MG63 (cell line): Measurements from ENCODE around the gene GALNT2. TPM values are rescaled to one million over a fixed set of nuclear protein-coding genes. Genes with fewer than 3 reads are reported as not detected.

ENCODE experiments used
- DNase-seq: peaks from one replicate; pipeline ENCODE4 v3.0.0-alpha.2; 2020
- H3K27me3 ChIP-seq: fragments of 250-450 bp; sonication (Bioruptor Pico); 2 replicates; pipeline ENCODE4 v1.5.1; 2020; ENCODE audit warnings: mild to moderate bottlenecking, moderate library complexity
- H3K36me3 ChIP-seq: fragments of 250-450 bp; sonication (Bioruptor Pico); 2 replicates; pipeline ENCODE4 v1.5.1; 2020; ENCODE audit warnings: mild to moderate bottlenecking, moderate library complexity
- H3K4me3 ChIP-seq: fragments of 250-450 bp; sonication (Bioruptor Pico); 2 replicates; pipeline ENCODE4 v1.5.1; 2020; ENCODE audit warnings: mild to moderate bottlenecking, moderate library complexity
- H3K9me3 ChIP-seq: fragments of 250-450 bp; sonication (Bioruptor Pico); 2 replicates; pipeline ENCODE4 v1.5.1; 2020; ENCODE audit warnings: mild to moderate bottlenecking, moderate library complexity
- total RNA-seq: library from RNA; depleted of rRNA; stranded (reverse); fragments of >200 nt; shearing (Covaris generic); gene quantifications from 2 replicates; pipeline ENCODE4 v1.2.3, GENCODE V29; 2014; ENCODE audit warnings: low replicate concordance

The GALNT2 gene
- total RNA-seq, 1 experiment from 2014 or later, result 149 TPM

DNA sequence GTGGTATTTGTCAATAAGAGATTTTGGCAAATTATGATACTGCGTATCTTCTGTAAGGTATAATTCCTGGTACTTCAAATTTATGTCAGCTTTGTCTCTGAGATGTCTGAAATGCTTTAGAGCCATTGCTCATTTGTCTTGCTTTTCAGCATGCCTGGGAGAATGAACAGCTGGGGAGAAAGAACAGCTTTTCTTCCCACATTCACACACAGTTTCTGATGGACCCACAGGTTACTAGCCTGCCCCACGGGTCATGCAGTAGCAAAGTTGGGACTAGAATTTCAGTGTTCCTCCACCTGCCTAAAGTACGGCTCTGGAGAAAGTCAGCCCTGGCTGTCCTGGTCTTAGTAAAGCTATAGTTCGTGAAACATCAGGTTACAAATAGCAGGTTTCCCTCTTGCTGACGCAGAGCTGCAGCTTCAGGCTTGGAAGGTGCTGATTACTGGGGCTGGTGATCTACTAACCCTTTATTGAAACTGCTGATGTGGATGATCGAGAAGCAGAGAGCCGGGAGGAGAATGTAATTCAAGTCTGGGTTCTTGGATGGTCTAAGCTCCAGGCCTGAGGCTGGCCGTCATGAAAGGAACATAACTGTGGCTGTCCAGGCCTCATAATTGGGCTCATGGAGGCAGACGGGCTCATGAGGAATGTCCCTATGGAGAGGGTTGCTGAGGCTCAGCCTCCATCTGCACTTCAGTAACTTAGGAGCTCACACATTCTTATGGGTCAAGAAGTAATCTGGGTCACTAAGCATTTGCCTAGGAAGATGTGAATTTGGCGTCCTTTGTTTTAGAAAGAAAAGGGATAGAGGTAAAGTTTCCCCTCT, 12.4 kb downstream of the GALNT2 start:
- DNase-seq, result no peak

DNA sequence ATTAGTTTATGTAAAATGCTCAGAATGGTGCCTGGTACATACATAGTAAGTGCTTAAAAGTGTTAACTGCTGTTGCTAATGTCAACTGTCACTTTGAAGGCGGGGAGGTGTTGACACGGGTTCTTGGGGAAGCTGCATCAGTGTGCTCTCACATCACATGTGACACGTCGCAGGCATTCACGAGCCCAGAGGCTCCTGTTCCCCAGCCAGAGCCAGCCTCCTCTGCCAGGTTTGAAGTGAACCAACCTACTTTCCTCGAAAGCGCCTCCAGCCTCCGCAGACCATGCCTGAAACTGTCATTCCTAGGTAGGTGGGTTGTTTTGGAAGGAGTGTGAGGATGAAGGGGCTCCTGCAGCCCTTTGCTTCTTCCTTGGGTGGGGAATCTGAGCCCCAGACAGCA, 13.8 kb downstream of the GALNT2 start:
- Histone ChIP-seq H3K9me3 (no peaks in the 10 kb centered on the region; the same call in 1 of the 2 replicates), H3K36me3 (peaks cover 19% of the 10 kb centered on the region), H3K27me3 (no peaks in the 10 kb centered on the region), H3K4me3 (no peak overlapping the region)
- DNase-seq, result no peak

More for the DNA sequence above, 12.4 kb downstream of the GALNT2 start:
- peaks cover 23% of the 10 kb centered on the region for H3K36me3 ChIP-seq
- no peaks in the 10 kb centered on the region for H3K27me3 ChIP-seq
- H3K4me3 ChIP-seq, result no peak overlapping the region
- no peaks in the 10 kb centered on the region; the same call in 1 of the 2 replicates for H3K9me3 ChIP-seq

DNA sequence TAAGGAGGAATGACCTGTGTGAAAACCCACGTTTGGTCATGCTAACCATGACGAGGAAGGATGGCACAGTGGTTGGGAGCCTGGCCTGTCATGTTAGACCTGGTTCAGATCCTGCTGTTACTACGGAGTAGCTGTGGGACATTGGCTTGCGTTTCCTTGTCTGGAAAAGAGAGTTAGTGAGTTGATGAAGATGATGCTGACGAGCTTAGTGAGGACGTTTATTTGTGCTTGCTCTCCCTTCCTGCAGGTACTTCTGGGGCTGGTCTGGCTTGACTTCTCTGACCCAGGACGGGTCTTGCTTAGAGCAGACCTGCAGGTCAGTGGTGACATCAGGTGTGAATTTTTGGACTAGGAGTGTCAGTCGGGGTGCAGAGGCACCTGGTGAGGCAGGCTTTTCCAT, 14.7 kb downstream of the GALNT2 start:
- DNase-seq, result no peak
- H3K27me3 ChIP-seq, result no peaks in the 10 kb centered on the region
- no peaks in the 10 kb centered on the region; the same call in 1 of the 2 replicates for H3K9me3 ChIP-seq
- H3K4me3 ChIP-seq, result no peak overlapping the region
- H3K36me3 ChIP-seq, result peaks cover 10% of the 10 kb centered on the region

DNA sequence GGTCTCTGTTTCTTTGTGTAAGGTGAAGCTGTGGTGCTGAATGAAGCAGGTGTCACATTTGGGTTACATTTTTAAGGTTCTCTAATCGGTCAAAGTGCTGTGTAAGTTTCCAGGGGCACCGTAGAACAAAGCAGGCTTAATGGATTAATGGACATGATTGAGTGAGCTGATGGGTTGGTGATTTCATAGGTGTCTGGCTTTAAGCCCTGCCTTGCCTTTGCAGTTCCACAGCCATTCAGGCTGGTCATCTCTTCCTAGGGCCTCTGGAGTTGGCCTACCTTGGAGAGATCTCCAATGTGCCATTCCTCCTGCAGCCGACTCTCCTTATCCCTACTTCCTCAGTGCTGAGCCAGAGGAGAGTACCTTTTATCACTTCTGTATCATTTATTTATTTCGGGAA, 15.2 kb downstream of the GALNT2 start:
- peaks cover 11% of the 10 kb centered on the region for H3K36me3 ChIP-seq
- no peaks in the 10 kb centered on the region for H3K27me3 ChIP-seq
- no peaks in the 10 kb centered on the region; the same call in 1 of the 2 replicates for H3K9me3 ChIP-seq
- DNase-seq, result no peak
- no peak overlapping the region for H3K4me3 ChIP-seq

DNA sequence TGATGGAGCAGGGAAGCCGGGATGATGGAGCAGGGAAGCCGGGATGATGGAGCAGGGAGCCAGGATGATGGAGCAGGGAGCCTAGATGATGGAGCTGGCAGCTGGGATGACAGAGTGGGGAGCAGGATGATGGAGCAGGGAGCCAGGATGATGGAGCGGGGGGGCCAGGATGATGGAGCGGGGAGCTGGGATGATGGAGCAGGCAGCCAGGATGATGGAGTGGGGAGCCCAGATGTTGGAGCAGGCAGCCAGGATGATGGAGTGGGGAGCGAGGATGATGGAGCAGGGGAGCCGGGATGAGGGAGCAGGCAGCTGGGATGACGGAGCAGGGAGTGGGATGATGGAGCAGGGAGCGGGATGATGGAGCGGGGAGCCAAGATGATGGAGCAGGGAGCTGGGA, 16.0 kb downstream of the GALNT2 start:
- no peak overlapping the region for H3K4me3 ChIP-seq
- H3K27me3 ChIP-seq, result no peaks in the 10 kb centered on the region
- peaks cover 11% of the 10 kb centered on the region for H3K36me3 ChIP-seq
- peaks cover 6% of the 10 kb centered on the region; the same call in 1 of the 2 replicates for H3K9me3 ChIP-seq
- DNase-seq, result no peak

DNA sequence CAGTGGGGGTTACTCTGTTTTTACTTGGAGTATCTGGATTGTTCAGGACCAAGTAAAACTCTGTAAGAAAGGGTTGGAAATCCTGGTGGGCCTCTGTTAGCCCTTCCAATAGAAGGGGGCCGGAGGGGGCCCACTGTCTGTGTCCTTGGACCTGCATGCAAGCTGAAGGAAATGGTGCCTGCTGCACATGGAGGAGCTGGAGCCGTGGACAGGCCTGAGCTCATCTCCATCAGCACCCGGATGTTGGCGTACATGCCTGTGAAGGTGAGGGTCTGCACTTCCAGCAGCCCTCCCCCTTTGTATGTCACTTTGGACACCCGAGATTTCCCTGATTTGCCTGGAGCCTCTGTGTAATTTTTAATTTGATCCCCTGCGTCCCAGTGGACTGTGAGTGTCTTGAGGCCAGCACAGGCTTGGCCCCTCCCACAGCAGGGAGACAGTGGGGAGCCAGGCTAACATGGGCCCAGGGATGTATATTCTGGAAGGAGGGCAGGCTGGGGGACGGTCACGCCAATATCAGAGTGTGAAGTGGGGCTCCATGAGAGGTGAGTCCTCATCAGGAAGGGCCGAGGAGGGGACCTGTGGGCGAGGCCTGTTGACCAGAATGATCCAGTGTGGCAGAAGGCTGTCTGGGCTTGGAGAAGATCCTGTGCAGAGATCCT, 16.8 kb downstream of the GALNT2 start:
- Histone ChIP-seq H3K27me3 (no peaks in the 10 kb centered on the region), H3K4me3 (no peak overlapping the region), H3K9me3 (peaks cover 6% of the 10 kb centered on the region; the same call in 1 of the 2 replicates), H3K36me3 (peaks cover 11% of the 10 kb centered on the region)
- no peak for DNase-seq

DNA sequence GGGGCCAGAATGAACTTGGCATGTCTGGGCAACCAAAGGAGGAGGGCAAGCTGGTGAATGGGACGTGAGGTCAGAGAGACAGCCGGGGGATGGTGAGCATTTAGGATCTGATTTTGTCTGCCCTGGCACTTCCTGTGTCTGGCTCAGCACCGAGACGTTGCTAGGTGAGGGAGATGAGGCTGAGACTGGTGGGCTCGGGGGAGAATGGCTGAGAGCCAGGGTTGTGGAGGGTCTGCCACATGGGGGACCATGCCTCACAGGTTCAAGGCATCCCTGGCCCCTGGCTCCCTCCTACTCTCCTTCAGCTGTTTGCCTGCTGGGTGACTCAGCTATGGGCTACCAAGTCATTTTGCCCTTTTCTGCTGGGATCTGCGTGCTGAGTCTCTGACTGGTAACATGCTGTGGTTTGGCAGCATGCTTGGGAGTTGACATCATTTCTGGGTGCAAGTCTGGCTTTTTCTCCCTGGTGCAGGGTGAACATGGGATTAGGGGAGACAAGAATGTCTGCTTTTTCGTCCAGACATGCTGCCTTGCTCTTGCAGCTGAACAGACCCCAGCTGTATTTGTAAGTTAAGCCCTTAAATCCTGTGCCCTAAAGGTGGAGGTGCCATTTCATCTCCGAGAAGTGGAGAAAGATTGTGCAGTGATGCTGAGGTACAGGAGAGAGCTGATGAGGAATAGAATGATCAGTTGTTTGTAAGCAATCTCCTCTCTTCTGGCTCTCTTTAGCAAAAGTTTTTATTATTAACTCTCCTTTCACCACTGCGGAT, 17.6 kb downstream of the GALNT2 start:
- no peak overlapping the region for H3K4me3 ChIP-seq
- H3K36me3 ChIP-seq, result peaks cover 11% of the 10 kb centered on the region
- no peaks in the 10 kb centered on the region for H3K27me3 ChIP-seq
- peaks cover 6% of the 10 kb centered on the region; the same call in 1 of the 2 replicates for H3K9me3 ChIP-seq
- DNase-seq, result peak; percentile 98

DNA sequence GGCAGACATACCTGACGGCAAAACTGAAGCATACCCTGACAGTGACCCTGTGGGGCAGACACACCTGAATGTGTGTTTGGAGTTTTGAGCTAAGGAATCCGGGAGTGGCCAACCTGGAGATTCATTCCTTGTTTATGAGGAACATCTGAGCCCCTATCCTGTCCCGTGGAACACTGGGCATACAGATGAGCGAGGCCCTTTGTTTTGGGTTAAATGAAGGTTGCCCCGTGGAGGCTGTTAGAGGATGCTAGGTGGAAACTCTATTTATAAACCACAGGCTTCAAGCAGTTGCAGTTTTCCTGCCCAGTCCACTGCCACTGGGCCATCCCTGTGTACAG, 18.1 kb downstream of the GALNT2 start:
- peaks cover 11% of the 10 kb centered on the region for H3K36me3 ChIP-seq
- no peak overlapping the region for H3K4me3 ChIP-seq
- peaks cover 6% of the 10 kb centered on the region; the same call in 1 of the 2 replicates for H3K9me3 ChIP-seq
- no peak for DNase-seq
- H3K27me3 ChIP-seq, result no peaks in the 10 kb centered on the region

DNA sequence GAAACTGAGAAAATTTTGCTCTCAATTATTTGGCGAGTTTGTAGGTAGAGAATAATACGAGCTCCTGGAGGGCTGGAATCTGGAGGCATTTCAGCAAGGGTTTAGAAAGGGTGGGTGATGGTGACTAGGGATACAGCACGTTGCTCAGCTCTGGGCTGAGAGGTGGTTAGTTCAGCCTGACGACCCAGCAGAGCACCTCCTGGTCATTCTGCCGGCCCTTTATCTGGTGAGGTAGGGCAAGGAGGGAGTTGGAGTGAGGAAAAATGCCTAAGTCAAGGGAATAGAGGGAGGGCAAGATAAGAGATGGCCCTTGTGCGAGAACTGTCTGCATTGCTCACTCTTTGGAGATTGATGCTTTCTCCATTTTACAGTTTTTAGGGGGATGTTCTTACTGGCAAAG, 19.1 kb downstream of the GALNT2 start:
- Histone ChIP-seq H3K36me3 (peaks cover 13% of the 10 kb centered on the region), H3K9me3 (peaks cover 6% of the 10 kb centered on the region; the same call in 1 of the 2 replicates), H3K27me3 (no peaks in the 10 kb centered on the region), H3K4me3 (no peak overlapping the region)
- no peak for DNase-seq

DNA sequence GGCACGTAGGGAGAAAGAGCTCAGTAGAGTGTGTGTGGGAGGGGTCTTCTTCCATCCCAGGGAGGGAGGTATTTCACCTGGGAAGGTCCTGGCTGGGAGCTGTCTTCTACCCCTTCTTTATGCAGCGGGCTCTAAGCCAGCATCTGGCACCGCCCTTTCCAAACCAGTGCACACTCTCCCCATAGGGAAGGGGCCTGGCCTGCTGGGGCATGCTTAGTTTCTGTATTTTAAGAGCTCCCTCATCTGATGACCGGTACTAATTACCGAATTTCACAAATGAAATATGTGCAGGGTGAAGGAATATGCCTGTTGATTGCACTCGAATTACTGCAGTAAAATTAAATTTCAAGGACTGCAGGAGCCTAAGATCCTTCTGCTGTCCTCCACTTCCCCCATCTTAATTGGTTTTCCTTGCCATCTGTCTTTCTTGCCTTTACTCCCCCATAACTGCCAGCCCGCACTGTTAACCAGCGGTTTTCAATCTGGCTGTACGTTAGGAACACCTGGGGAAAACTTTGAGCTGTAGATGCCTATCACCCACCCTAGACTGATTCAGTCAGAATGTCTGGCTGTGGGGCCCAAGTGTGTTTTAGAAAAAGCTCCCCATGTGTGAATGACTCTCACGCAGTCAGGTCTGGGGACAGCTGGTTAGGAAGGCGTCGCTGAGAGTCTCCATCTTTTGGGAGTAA, 20.1 kb downstream of the GALNT2 start:
- no peak for DNase-seq
- Histone ChIP-seq H3K27me3 (no peaks in the 10 kb centered on the region), H3K9me3 (peaks cover 6% of the 10 kb centered on the region; the same call in 1 of the 2 replicates), H3K36me3 (peaks cover 13% of the 10 kb centered on the region), H3K4me3 (no peak overlapping the region)

DNA sequence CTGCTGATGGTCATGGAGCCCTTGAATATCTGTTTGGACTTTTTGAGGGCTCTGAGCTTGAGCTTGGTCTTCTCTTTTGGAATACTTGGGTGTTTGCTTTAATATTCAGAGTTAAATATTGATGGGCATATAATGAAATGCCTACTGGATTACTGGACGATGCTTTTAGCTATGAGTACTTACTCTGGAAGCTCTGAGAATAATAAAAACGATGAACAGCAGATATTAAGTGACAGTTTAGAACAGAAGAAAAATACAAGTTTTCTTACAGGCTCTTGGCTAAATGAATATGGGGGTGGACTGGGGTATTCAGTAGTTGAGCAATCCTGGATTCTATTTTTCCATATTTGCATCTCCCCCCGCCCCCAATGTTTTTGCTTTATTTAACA, 20.7 kb downstream of the GALNT2 start:
- no peak for DNase-seq

DNA sequence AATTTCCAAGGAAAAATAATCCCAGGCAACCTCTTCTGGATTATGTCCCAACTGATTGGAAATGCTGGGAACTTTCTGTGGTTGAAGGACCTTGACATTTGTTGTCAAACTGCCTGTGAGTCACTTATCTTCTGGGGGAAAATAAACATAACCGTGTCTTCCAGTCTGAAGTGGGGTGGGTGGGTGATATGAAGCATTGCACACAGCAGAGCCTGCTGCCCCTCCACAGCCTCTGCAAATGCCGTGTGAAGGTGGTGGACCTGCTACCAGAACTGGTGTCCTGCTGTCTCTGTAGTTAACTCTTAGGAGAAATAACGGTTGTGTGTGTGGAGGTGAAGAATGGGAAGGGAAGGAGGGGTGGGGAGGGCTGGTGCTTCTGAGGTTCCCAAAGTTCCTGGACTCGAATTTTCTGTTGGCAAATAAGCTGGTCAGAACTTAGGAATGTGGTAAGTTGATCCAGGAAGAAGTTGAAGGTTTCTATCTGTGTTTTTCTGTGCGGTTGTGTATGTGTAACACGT, 23.2 kb downstream of the GALNT2 start:
- H3K27me3 ChIP-seq, result no peaks in the 10 kb centered on the region
- peaks cover 6% of the 10 kb centered on the region; the same call in 1 of the 2 replicates for H3K9me3 ChIP-seq
- peaks cover 19% of the 10 kb centered on the region for H3K36me3 ChIP-seq
- H3K4me3 ChIP-seq, result no peak overlapping the region
- DNase-seq, result peak; percentile 49

More for the DNA sequence above, 20.7 kb downstream of the GALNT2 start:
- Histone ChIP-seq H3K9me3 (peaks cover 6% of the 10 kb centered on the region; the same call in 1 of the 2 replicates), H3K4me3 (no peak overlapping the region), H3K36me3 (peaks cover 14% of the 10 kb centered on the region), H3K27me3 (no peaks in the 10 kb centered on the region)

DNA sequence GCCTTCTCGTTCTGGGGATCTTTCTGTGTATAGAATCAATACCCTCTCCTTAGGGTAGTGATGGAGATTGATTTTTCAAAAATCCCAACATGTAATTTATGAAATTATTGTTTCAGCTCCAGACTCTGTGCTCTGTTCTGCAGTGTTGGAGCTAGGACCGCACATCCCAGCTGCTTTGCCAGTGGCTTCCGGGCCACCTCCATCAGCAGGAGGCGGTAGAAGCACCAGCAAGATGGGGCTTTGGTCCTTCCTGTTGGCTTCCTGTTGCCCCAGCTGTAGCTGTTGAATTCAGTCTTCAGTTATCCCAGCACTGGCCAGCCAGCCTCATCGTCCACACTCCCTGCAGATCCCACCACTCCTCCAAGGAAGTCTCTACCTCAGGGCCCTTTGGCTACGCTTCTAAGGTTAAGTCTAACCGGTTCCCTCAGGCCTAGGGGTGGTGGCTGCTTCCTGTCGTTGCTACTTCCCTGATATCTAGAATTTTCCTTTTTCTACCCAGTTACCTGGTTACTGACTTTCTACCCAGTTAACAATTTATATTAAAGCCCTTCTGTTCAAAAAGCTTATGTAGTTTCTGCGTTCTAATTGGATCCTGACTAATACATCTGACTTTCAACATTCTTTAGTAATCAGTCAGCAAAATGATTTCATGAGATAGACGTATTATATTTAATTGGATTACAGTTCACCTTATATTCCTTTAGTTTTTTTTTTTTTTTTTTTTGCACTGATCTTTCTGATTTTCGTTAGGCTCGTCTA, 24.6 kb downstream of the GALNT2 start:
- no peaks in the 10 kb centered on the region for H3K27me3 ChIP-seq
- H3K9me3 ChIP-seq, result peaks cover 6% of the 10 kb centered on the region; the same call in 1 of the 2 replicates
- DNase-seq, result no peak
- peaks cover 19% of the 10 kb centered on the region for H3K36me3 ChIP-seq
- no peak overlapping the region for H3K4me3 ChIP-seq

DNA sequence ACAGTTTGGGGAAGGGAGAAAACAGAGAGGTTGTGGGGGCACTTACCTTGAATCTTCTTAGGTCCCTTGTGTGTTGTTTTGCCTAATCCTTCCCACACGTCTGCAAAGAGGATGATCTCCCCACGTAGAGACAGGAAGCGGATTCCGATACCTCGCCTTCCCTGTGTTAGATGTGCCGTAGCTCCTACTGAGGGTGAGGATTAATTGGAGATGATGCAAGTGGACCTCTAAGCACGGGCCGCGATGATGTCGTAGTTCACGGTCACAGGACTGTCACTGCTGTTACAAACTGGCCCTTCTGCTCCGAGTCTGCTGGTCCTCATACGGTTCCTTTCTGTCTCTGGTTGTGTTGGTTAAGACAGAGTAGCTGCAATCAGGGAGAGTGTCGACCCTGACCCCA, 27.7 kb downstream of the GALNT2 start:
- Histone ChIP-seq H3K9me3 (no peaks in the 10 kb centered on the region), H3K27me3 (no peaks in the 10 kb centered on the region), H3K4me3 (no peak overlapping the region), H3K36me3 (peaks cover 25% of the 10 kb centered on the region)
- no peak for DNase-seq

DNA sequence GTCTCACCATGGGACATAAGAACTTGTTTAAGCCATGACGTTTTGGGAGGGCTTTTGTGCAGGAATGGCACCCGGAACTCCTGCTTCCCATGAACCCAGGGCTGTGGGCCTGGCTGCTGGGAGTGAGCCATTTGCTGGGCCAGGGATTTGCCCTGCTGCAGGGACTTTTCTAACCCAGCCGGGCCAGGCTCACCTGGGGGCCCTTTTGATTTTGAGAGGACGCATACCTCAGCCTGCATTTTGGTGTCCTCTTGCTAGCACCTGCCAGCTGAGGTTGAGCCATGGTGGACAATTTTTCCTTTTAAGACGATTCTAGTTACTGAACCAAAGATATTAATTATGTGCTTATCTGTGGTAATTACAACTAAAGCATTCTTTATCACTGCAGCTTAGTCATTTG, 28.9 kb downstream of the GALNT2 start:
- Histone ChIP-seq H3K4me3 (no peak overlapping the region), H3K9me3 (no peaks in the 10 kb centered on the region), H3K27me3 (no peaks in the 10 kb centered on the region), H3K36me3 (peaks cover 23% of the 10 kb centered on the region)
- no peak for DNase-seq

DNA sequence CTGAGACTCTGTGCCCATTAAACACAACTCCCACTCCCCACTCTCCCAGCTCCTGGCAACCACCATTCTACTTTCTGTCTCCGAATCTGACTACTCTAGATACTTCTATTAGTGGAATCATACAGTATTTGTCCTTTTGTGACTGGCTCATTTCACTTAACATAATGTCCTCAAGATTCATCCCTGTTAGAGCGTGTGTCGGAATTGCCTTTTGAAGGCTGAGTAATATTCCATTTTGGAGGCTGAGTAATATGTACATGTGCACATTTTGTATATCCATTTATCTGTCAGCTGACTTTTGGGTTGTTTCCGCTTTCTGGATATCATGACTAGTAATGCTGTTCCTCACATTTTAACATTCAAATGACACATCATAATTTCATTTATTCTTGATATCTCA, 30.3 kb downstream of the GALNT2 start:
- Histone ChIP-seq H3K27me3 (no peaks in the 10 kb centered on the region), H3K36me3 (peaks cover 17% of the 10 kb centered on the region), H3K9me3 (no peaks in the 10 kb centered on the region), H3K4me3 (no peak overlapping the region)
- DNase-seq, result no peak
